CMK (cell line): ENCODE measurements around the gene UBE3B.

Source experiments
- DNase-seq: peaks from one replicate; pipeline ENCODE4 v3.0.0-alpha.2; 2010; ENCODE audit warnings: low read depth

Gene UBE3B

DNA sequence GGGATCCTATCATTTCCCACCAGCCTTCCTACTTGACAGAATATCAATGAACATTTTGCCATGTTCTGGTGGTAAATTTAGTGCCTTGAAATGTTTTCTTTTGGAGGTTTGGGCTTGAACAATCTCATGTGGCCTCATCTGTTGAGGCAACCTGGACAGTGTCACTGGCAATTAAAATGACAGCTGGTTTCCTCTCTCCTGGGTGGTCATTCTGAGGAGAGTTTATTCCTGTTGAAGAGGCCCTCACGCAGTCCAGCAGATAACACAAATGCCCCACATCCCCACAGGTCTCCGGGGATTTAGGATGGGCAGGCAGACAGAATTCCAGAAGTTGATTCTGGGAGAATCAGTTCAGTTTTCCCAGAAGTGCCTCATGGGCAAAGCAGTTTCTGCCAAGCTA is 54.0 kb downstream of the UBE3B start:
- DNase-seq: no peak

DNA sequence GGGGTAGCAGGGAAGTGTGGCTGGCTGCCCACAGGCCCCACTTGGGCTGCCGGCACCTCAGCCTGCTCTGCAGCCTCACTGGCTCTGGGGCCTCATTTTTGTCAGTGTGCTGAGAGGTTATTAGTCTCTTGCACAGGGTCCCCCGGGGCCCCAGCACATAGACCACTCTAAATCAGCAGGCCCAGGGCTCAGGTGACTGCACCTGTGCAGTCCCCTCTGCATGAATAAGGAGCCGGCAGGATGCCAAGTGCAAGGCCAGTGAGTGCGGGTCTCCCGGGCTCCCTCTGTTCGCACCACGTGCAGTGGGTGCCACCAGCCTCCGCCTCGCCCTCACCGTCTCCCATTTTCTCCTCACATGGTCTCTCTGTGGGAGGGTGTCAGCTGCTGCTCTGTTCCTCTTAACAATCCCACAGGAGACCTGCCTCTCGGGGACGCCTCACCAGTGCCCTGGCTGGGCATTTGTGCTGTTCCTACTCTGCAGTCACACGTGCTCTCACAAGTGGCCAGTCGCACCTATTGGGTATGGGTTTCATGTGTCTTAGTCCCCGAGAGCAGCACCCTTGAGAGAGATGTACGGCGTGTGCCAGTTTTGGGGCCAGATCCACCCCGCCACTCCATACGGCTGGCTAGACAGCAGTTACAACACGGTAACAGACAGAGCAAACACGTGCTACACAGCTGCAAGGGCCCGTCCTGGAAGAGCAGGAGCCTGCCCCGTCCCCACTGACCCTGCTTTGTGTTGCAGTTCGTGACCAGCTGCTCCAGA is 55.5 kb downstream of the UBE3B start:
- no peak for DNase-seq

GRCh38 chr12:109533487-109533740 is 56.0 kb downstream of the UBE3B start:
- DNase-seq: no peak

- DNase-seq: no peak
These were observed 57.0 kb downstream of the UBE3B start for GRCh38 chr12:109534456-109534855.

DNA sequence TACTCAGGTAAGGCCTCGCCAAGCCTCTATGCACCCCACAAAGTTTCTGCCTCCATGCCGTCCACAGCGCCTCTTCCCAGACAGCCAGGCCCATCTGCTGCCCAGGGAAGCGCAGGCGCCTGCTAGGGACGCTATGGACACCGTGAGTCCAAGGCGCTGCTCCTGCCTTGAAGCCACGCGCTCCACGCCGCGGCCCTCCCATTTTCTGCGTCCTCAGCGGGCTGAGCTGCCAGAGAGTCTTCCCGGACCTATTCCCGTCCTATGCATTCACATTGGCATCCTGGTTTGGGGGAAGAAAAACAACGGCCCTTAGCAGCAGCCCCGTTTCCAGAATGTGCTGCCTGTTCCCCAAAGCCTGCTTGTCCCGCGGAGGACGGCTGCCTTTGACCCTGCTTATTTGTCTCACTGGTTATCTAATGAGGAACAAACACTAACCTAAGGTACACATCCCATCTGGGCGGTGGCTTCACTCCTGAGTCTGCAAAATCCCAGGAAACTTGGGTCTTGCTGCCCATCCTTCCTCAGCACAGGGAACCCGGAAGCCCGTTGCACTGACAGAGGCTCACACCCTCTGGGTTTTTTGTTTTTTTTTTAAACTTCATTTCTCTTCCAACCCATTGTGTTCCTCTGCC is 57.9 kb downstream of the UBE3B start:
- DNase-seq: no peak

DNA sequence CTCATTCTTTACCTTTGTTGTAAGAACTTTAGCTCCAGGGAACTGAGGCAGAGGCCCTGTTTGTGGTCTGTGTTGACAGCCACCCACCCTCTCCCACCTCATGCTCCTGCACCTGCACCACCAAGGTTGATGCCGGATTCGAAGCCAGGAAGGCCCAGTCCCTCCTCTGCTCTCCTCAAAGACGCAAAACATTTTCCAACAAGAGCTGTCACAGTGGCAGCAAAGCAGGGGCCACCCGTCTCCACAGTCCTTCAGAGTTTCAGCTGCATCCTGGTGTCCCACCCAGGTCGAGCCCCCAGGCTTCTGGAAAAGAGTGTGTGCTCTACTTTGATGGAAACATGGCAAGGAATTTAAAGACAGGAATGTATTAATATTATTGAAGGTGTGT is 58.4 kb downstream of the UBE3B start:
- DNase-seq: no peak

GRCh38 chr12:109537136-109537535 is 59.7 kb downstream of the UBE3B start:
- DNase-seq: no peak

GRCh38 chr12:109538191-109538863 is 60.9 kb downstream of the UBE3B start:
- peak; percentile 39 for DNase-seq

- no peak for DNase-seq
These were observed 62.1 kb downstream of the UBE3B start for GRCh38 chr12:109539508-109539907.

DNA sequence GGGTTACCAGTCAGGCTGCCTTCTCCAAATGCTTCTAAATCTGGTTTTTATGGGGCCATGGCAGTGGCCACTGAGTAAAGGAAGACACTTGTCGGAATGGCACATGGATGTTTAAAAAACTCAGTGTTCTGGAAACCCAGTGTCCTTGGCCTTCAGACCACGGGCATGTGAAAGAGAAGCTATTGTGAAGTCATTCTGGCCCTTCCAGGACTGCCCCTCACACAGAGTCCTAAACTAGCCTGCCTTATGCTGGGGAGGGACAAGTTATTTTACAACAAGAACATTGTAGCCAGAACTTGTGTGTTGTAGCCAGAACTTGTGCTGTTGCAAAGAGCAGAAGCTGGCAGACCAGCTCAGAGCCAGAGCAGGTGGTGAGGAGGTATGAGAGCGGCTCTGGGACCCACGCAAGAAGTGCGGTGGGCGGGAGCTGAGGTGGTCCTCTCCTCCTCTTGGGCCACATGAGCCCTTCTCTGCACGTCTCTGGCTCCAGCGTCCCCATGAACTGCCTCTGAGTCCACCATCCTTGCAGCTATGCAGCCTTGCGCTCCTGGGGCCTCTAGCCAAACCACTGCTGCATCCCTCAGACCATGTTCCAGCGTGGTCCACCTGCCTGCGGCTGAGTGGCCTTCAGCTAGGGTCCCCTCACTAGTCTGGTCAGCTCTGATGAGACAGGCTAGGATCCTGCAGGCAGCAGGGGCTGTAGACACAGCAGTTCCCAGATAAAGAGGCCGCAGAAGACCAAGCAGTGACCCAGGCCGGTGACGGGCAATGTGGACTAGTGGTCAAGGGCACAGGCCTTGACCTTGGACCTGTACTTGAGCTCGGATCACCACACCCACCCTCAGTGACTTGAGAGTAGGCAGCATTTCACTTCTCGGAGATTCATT is 63.3 kb downstream of the UBE3B start:
- no peak for DNase-seq

DNA sequence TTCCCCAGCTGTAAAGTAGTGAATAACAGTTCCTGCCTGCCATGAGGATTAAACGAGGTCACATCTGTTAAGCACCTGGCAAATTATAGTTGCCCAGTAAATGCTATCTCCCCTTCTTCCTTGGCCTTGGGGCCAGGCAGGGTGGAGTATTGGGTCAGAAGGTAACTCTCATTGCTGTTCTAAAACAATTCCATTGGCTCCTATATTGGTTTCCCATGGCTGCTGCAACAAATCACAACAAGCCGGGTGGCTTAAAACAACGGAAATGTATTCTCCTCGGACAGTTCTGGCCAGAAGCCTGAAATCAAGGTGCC is 63.9 kb downstream of the UBE3B start:
- DNase-seq: no peak

- no peak for DNase-seq
These were observed 64.6 kb downstream of the UBE3B start for GRCh38 chr12:109542014-109542413.

DNA sequence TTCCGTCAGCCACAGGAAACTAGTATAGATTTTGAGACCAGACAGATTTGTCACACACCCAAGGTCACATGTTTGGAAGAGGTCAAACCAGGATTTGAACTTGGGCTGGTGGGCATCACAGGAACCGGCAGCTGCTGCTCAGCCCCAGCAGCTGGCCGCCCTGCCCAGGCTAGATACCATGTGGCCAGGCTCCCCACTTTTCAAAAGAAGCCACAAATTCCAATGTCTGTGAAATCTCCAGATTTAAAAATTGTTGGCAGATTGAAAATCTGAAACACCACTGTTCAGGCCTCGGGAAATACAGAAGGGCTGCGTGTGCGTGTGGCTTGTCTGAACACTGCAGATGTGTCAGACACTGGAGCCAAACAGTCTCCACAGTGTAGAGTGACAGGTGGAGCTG is 65.4 kb downstream of the UBE3B start:
- no peak for DNase-seq

GRCh38 chr12:109544955-109545531 is 67.6 kb downstream of the UBE3B start:
- DNase-seq: no peak

- DNase-seq: no peak
These were observed 68.4 kb downstream of the UBE3B start for GRCh38 chr12:109545826-109546225.

DNA sequence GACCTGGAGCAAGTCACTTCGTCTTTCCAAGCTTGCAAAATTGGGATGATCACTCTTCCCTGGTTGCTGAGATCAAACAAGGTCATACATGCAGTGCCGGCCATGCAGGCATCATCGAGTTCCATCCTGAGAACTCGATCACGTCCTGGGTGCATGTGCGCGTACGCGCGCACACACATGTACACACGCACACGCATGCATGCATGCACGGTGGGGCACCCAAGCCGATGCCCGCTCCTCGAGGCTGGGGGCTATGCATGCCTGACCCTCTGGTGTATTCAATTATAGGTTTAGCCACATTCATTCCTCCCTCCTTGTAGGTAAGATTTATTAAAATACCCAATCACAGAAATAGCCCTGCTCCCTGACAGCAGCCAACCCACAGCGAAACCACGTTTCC is 69.9 kb downstream of the UBE3B start:
- DNase-seq: no peak

DNA sequence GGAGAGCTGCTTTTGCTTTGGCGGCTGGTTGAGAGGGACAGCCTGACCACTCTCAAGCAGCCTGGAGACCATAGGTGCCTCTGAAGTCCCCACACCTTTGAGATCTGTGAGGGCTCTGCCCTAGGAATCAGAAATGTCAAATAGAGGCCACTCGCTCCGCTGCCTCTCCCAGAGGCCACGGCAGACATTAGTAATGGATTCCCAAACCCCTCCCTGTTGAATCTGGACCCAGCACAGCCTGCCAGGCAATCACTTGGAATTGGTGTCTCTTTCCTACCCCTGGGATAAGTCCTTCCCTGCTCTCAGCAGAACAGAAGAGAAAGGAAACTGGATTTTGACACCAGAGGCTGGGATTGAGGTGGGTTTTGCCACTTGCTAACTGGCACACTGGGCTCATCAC is 70.8 kb downstream of the UBE3B start:
- no peak for DNase-seq

GRCh38 chr12:109549613-109550270 is 72.3 kb downstream of the UBE3B start:
- DNase-seq: no peak

DNA sequence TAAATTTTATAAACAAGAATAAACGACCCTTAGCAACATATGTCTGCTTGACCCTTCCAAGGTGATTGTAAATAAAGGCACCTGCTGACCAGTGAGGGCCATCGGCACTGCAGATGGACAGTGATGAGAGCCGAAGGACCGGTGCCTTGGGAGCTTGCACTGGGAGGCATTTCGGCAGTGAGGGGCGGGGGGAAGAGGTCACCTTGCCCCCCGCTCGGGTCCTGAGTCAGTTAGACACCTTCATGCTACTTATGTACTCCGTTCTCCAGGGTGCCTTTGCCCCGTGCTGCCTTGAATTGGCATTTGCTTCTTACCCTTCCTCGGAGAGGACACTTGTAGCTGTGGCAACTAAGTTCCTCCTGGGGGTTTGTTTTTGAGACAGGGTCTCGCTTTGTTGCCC is 72.8 kb downstream of the UBE3B start:
- no peak for DNase-seq

DNA sequence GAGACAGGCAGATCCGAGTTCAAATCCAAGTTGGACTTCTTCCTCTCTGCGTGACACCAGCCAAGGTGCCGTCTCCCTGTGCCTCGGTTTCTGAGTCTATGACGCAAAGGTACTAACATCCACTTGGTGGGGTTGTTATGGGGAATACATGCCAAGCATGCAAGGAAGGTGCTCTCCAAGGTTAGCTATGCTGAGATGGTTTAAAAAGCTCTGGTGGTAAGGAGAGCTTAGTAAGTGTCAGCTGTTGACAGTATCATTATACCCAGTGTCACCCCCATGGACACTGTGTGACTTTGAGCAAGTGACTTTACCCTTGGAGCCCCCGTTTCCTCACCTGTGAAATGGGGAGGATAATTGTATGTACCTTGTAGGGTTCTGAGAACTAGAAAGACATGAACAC is 73.7 kb downstream of the UBE3B start:
- no peak for DNase-seq

GRCh38 chr12:109552971-109553370 is 75.5 kb downstream of the UBE3B start:
- DNase-seq: no peak

DNA sequence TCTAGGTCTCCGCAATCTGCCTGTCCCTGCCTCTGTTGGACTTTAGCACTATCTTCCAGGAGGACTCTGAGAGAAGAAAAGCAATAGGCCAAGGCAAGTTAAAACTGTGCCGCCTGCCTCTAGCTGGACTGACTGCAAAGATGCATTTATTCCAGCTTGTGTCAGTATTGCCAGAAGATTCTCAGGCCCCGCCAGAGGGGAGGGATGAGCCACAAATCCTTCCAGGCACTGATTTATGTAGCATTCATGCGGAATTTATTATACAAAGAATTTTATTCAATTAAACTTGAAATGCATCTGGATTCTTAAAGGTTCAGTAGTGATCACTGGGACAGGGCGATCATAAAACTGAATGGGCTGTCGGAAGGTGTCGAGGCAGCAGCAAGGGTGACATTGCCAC is 76.0 kb downstream of the UBE3B start:
- DNase-seq: no peak
